Measurements from ENCODE around the gene PPEF1.

DNA sequence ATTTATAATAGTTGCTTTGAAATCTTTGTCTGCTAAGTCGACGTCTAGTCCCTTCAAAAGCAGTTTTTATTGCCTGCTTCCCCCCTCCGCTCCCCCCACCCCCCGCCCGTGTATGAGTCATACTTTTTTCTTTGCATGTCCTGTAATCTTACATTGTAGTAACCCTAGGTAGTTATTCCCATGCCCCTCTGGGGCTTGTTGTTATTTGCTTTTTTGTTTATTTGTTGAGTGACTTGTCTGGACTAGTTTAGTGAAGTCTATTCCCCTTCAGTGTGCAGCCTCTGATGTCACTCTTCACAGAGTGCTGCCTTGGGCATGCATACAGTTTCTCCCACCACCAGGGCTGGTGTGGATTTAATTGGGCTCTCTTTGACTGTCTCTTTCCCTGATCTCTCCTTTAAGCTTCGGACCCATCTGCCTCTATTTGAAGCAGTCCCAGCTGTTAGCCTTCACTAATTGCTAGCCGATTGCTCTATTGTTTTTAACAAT lies 86.2 kb downstream of the PPEF1 start:
- TF ChIP-seq, protein P1, sequence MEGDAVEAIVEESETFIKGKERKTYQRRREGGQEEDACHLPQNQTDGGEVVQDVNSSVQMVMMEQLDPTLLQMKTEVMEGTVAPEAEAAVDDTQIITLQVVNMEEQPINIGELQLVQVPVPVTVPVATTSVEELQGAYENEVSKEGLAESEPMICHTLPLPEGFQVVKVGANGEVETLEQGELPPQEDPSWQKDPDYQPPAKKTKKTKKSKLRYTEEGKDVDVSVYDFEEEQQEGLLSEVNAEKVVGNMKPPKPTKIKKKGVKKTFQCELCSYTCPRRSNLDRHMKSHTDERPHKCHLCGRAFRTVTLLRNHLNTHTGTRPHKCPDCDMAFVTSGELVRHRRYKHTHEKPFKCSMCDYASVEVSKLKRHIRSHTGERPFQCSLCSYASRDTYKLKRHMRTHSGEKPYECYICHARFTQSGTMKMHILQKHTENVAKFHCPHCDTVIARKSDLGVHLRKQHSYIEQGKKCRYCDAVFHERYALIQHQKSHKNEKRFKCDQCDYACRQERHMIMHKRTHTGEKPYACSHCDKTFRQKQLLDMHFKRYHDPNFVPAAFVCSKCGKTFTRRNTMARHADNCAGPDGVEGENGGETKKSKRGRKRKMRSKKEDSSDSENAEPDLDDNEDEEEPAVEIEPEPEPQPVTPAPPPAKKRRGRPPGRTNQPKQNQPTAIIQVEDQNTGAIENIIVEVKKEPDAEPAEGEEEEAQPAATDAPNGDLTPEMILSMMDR (conservative IDR thresholded peaks at IDR 0.05; ENCODE audit: low read depth, low read length) = no peak
- TF ChIP-seq ELK1 (IDR thresholded peaks at IDR 0.05; ENCODE audit: borderline replicate concordance, low read depth, low read length) = no peak
- no peak for TF ChIP-seq POLR2A (IDR thresholded peaks at IDR 0.05; ENCODE audit: low read depth, low read length)
- TF ChIP-seq RFX5 (IDR thresholded peaks at IDR 0.05; ENCODE audit: low read depth, low read length) = no peak
- TF ChIP-seq BHLHE40 (IDR thresholded peaks at IDR 0.05; ENCODE audit: low read depth, low read length) = no peak
- TF ChIP-seq NFE2L2 (IDR thresholded peaks at IDR 0.05; ENCODE audit: low read depth, low read length) = no peak
- no peak for TF ChIP-seq MAZ (IDR thresholded peaks at IDR 0.05; ENCODE audit: borderline replicate concordance, low read depth, low read length)
- no peak for TF ChIP-seq RCOR1 (IDR thresholded peaks at IDR 0.05; ENCODE audit: insufficient replicate concordance, low read length)
- TF ChIP-seq CEBPB (IDR thresholded peaks at IDR 0.05; ENCODE audit: low read depth, low read length) = no peak
- TF ChIP-seq, protein P2, sequence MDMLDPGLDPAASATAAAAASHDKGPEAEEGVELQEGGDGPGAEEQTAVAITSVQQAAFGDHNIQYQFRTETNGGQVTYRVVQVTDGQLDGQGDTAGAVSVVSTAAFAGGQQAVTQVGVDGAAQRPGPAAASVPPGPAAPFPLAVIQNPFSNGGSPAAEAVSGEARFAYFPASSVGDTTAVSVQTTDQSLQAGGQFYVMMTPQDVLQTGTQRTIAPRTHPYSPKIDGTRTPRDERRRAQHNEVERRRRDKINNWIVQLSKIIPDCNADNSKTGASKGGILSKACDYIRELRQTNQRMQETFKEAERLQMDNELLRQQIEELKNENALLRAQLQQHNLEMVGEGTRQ (IDR thresholded peaks at IDR 0.05; ENCODE audit: low read depth, low read length) = no peak
